GM12891 (cell line): Measurements from ENCODE around the gene ACOT13.

Source experiments
- POLR2A ChIP-seq: IDR thresholded peaks from 2 replicates; pipeline ENCODE4 v1.6.1; 2011; ENCODE audit warnings: low read depth, low read length, control low read depth
- POLR2AphosphoS5 ChIP-seq: IDR thresholded peaks from 2 replicates; pipeline ENCODE4 v1.6.1; 2011; ENCODE audit warnings: low read depth, low read length, control low read depth
- SPI1 ChIP-seq: IDR thresholded peaks from 2 replicates; pipeline ENCODE4 v1.6.1; 2011; ENCODE audit warnings: low read depth, low read length, control low read depth

DNA sequence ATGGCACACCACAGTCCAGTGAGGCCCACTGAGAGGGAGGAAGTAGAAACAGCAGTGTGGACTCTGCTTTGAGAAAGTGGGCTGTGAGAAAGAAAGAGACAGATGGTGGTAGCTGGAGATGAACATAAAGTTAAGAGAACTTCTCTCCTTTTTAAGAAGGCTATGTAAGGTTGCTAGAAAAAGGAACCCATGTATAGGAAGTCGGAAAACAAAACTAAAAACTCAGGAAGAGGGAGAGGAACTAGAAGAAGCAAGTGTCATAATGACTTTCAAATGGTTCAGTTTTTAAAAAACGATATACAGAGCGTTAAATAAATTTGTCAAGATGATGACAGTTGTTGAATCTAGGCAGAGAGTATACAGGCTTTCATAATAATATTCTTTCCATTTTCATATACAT is 82.4 kb downstream of the ACOT13 start:
- TF ChIP-seq POLR2A, result no peak
- no peak for TF ChIP-seq POLR2AphosphoS5
- no peak for TF ChIP-seq SPI1
